LHCN-M2 (cell line): Measurements from ENCODE around the gene KCNB1. TPM values are rescaled to one million over a fixed set of nuclear protein-coding genes. Genes with fewer than 3 reads are reported as not detected.

Experiments
- DNase-seq: peaks from one replicate; pipeline ENCODE4 v3.0.0-alpha.2; 2012; ENCODE audit warnings: low read depth
- total RNA-seq: library from RNA; depleted of rRNA; stranded (reverse); fragments of >200 nt; gene quantifications from 2 replicates; pipeline ENCODE4 v1.2.3, GENCODE V29; 2014

Gene KCNB1
- total RNA-seq, 1 experiment from 2014 or later = 0.40 TPM

GRCh38 chr20:49470922-49471321 lies 11.5 kb downstream of the KCNB1 start:
- no peak for DNase-seq

GRCh38 chr20:49469060-49469459 lies 13.4 kb downstream of the KCNB1 start:
- DNase-seq = no peak

- DNase-seq = no peak
Measured at GRCh38 chr20:49468412-49468811, 14.1 kb downstream of the KCNB1 start.

- DNase-seq = no peak
Measured at GRCh38 chr20:49466114-49466912, 16.2 kb downstream of the KCNB1 start.

- no peak for DNase-seq
Measured at GRCh38 chr20:49464556-49464955, 17.9 kb downstream of the KCNB1 start.

- DNase-seq = no peak
Measured at GRCh38 chr20:49462626-49463025, 19.8 kb downstream of the KCNB1 start.

- DNase-seq = no peak
Measured at GRCh38 chr20:49461894-49462620, 20.4 kb downstream of the KCNB1 start.

GRCh38 chr20:49460916-49461315 lies 21.6 kb downstream of the KCNB1 start:
- DNase-seq = peak; percentile 15

- DNase-seq = no peak
Measured at GRCh38 chr20:49460131-49460530, 22.3 kb downstream of the KCNB1 start.

- DNase-seq = no peak
Measured at GRCh38 chr20:49459684-49460083, 22.8 kb downstream of the KCNB1 start.

GRCh38 chr20:49457444-49457843 lies 25.0 kb downstream of the KCNB1 start:
- no peak for DNase-seq

- DNase-seq = no peak
Measured at GRCh38 chr20:49456646-49457045, 25.8 kb downstream of the KCNB1 start.

GRCh38 chr20:49455691-49456090 lies 26.8 kb downstream of the KCNB1 start:
- no peak for DNase-seq

- no peak for DNase-seq
Measured at GRCh38 chr20:49452011-49452482, 30.4 kb downstream of the KCNB1 start.

- DNase-seq = no peak
Measured at GRCh38 chr20:49450281-49450721, 32.2 kb downstream of the KCNB1 start.

- no peak for DNase-seq
Measured at GRCh38 chr20:49448917-49449316, 33.6 kb downstream of the KCNB1 start.

GRCh38 chr20:49447946-49448809 lies 34.3 kb downstream of the KCNB1 start:
- DNase-seq = no peak

GRCh38 chr20:49447364-49447763 lies 35.1 kb downstream of the KCNB1 start:
- no peak for DNase-seq

GRCh38 chr20:49446808-49447207 lies 35.7 kb downstream of the KCNB1 start:
- DNase-seq = peak; percentile 22

- no peak for DNase-seq
Measured at GRCh38 chr20:49446080-49446479, 36.4 kb downstream of the KCNB1 start.

GRCh38 chr20:49445176-49445575 lies 37.3 kb downstream of the KCNB1 start:
- DNase-seq = no peak

GRCh38 chr20:49444553-49444990 lies 37.9 kb downstream of the KCNB1 start:
- no peak for DNase-seq
